ENCODE measurements around the gene ZNF232.
"Not testable (repeated sequence)": the region's sequence is repeated elsewhere in the genome, so short reads cannot be mapped to it uniquely, and the experiment has no call there.

Gene ZNF232

DNA sequence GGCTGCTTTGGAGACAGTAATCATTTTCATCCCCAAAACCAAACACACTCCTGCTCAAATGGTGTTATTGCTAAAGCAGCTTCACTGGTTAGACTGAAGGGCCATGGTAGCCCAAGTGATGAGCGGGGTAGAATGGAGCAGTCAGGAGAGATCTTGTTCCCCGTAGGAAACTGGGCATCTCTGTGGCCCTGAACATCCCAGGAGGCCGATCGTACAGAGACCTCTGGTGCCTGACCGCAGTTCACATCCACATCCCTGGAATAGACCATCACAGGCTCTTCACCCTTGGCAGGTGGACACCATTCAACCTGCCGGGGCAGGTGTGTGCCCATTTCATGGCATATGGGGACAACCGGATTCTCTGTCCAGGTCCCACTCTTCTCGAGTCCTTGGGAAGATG, 18.1 kb upstream of the ZNF232 start:
- not testable (repeated sequence) for DNase-seq (ENCODE audit: low read depth)

DNA sequence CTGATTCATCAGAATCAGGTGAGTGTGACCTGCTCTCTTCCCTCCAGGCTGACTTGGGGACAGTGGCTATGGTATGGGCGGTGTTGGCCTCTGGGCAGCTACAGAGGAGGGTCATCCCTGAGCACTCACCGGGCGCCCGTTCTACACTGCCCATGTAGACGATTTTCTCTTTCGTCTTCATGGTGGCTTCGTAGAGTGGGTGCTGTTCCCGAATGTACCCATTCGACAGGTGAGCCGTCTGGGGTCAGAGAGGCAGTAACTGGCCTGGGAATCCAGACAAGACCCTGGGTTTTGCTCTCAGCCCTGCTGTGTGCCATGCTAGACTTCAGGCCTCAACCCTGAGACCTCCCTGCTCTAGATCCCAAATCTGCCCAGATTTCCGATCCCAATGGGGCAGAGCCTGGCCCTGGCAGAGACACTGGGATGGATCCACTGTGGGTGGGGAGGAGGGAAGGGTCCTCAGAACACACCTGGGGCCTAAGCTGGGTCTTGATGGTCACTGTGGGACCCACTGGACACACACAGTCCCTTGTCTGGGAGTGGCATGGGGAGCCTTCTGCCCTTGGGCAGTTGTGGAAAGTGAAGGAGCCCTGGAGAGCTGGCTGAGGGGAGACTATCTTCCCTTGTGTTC, 17.3 kb upstream of the ZNF232 start:
- DNase-seq (ENCODE audit: low read depth), result no peak

DNA sequence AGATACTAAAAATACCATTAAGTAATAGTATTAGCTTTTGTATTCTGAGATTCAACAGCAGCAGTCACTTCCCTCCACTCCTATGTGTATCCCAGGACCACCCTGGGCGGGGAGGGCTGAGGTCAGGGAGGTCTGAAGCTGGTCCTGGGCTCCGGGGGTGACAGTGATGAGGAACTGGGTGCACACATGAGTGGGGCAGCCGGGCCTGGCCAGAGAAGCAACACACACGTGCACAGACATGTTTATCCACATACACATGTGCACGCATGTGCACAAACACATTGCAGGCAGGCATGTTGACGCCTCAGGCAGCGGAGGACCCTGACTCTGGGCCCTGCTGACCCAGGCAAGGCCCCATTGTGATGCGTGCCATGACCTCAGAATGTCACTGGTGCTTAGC, 16.7 kb upstream of the ZNF232 start:
- not testable (repeated sequence) for DNase-seq (ENCODE audit: low read depth)

DNA sequence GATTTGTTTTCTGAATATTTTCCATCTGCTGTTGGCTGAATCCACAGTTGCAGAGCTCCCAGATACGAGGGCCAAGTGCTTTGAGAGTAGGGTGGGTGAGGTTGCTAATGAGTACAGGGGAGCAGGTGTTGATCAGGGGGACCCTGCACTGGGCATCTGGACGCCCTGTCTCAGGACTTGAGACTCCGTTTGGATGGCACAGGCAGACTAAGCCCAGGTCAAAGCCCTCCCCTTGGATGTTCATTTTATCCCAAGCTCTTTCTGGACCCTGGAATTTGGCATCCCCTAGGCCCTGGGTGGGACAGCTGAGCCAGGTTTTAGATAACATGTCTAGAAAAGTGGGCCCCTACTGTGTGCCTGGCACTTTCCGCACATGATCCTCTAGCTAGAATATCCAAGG, 16.2 kb upstream of the ZNF232 start:
- no peak for DNase-seq (ENCODE audit: low read depth)

DNA sequence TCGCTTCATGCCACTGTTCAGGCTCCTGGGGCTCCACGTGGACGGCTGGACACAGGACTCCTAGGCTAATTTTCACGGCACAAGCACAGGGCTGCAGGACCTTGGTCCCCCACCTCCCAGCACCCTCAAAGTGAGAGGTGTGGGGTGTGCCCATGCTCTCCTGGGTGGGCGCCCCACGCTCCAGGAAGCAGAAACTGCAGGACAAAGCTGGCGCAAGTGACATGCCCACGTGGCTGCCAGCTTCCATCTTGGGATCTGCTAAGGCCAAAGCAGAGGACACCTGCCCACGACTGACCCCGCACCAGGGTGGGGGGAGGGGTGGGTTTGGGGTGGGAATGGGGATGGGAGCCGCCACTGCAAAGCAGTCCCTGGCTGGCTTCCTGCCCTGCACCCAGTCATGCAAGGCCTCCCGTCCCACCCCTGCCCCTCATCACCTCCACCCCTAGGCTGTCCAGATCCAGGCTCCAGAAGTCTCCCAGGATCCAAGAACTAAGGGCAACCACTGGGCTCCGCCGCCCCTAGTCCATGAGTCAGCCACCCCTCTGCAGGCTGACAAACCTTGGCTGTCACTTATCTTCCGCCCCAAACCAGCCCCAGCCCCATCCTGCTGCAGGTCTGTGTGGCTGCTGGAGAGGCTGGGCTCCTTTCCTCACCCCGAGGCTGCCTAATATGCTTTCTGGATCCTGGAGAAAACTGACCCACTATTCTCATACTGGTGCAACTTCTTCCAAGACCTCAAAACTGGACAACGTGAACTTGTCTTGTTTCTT, 15.2 kb upstream of the ZNF232 start:
- no peak for DNase-seq (ENCODE audit: low read depth)

DNA sequence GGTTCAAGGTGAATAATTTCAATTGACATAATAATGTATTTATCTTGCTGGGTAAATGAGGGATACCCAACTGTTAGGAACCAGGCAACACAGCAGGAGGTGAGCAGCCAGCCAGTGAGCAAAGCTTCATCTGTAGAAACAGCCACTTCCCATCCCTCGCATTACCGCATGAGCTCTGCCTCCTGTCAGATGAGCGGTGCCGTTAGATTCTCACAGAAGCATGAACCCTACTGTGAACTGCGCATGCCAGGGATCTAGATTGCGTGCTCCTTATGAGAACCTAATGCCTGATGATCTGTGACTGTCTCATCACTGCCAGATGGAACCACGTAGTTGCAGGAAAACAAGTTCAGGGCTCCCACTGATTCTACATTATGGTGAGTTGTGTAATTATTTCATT, 13.2 kb upstream of the ZNF232 start:
- not testable (repeated sequence) for DNase-seq (ENCODE audit: low read depth)

DNA sequence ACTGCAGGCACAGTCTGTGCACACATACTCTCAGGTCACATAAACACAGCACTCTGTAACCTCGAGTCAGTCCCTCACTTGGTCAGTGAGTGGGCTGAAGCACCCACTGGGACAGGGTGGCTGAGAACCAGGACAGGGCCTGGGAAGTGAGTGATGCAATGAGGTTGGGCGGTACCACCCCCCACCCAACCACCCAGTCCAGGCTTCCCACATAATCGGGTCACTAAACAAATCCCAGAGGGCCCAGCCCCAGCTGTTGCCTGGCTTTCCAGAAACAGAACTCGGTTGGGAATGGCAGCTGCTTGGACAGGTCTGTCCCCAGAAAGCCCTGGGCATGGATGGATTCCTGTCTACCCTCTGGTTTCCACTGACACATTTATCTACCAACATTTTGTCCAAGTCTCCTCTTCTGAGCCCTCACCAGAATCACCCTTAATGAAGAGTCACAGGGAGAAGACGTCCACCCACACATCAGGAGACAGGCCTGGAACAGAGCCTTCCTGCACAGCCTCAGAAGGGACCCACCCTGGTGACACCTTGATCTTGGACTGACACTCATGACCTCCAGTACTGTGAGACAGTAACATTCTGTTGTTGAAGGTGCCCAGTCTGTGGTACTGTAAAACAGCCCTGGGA, 12.6 kb upstream of the ZNF232 start:
- not testable (repeated sequence) for DNase-seq (ENCODE audit: low read depth)

DNA sequence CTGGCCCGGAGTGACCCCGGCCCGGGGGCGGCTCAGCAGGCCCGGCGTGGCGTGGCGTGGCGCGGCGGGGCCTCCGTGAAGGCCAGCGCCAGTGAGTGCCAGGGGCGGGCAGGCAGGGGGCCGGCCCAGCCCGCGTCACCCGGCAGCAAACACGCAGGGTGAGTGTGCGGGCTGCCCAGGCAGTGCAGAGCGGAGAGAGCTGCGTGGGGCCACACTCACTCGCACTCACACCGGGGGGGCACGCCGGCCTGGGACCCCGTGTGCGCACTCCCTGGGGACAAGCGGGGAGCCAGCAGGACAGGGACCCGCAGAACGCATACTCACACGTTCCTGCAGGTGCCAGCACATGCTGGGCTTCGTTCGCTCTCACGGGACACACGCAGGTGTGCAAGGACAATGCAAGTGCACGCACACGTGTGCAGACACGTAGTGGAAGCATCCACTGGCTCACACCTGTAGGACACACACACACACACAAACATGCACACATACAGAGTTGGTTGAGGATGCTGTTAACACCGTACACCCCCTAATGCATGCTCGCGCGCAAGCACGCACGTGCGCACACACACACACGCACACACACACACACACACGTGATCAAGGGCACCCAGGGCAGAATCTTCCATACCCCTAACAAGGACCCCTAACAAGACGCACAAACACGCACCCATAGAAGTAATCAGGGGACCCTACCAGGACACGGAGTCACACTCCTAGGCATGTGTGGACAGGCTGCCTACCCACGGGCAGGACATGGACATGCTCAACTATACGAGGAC, 11.9 kb upstream of the ZNF232 start:
- DNase-seq (ENCODE audit: low read depth), result no peak

DNA sequence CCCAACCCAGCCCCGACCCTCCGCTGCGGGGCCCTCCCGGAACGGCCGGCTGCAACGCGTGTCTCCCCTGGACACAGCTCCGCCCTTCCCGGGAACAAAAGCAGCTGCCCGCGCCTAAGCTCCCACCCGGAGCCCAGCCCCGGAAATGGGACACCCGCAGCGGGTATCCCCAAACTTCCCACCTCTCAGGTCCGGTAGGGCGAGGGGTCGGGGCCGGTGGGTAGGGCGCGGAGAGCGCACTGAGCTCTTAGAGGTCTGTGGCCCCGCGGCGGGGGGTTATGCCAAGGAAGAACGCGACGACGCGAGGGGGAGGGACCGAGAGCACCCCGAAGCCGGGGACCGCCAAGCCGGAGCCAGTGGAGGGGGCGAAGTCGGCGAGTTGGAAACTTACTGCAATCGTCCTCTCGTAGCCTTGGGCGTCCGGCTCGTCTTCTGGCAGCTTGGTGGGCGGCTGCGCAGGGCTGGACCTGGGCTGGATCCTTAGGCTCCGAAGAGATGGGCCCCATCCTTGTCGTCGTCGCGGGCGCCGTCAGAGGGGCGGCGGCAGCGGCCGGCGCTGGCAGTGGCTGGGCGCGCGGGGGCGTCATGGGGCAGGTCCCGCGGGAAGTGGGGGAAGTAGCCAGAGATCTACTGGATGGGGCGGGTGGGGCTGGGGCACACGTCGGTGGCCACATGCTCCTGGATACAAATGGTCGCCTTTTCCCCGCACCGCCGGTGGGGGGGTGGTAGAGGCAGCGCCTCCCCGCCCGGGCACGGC, 11.1 kb upstream of the ZNF232 start:
- no peak for DNase-seq (ENCODE audit: low read depth)

DNA sequence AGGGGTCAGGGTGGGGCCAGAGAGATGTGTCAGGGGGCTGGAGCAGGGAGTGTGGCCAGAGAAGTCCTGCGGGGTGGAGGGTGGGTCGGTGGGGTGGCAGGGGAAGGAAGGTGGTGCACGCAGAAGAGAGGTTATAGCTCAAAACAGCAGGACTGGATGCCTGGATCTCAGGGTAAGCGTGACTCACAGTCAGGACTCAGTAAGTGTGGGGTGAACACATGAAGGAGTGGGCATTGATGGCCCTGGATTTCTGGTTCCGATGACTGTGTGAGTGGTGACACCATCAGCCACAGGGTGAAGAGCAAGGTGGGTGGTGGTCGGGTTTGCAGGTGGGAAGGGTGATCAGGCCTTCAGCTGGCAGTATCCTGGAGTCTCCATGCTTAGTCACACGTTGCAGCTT, 10.4 kb upstream of the ZNF232 start:
- not testable (repeated sequence) for DNase-seq (ENCODE audit: low read depth)

DNA sequence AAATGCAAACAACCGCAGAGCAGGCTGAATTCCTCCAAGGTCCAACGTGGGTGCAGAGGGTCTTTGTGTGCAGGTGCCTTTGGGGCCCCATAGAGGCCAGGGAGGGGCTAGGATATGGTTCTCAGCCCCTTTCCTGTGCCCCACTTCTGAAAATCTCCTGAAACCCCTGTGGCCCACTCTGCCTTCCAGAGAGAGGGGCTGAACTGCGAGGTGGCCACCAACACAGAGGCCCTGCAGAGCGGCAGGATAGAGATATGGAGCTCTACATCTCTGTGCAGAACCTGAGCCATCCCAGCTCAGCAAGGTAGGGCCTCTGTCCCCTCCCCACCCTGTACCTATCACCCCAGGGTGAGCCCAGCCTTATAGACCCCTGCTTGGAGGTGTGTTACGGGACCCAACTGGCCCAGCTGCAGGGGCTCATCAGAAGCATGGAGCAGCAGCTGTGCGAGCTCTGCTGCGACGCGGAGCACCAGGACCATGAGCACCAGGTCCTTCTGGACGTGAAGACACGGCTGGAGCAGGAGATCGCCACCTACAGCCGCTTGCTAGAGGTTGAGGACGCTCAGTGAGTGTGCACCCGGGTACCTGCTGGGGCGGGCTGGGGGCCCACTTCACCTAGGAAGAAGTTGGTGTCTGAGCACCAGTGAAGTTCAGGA, 9.6 kb upstream of the ZNF232 start:
- no peak for DNase-seq (ENCODE audit: low read depth)

DNA sequence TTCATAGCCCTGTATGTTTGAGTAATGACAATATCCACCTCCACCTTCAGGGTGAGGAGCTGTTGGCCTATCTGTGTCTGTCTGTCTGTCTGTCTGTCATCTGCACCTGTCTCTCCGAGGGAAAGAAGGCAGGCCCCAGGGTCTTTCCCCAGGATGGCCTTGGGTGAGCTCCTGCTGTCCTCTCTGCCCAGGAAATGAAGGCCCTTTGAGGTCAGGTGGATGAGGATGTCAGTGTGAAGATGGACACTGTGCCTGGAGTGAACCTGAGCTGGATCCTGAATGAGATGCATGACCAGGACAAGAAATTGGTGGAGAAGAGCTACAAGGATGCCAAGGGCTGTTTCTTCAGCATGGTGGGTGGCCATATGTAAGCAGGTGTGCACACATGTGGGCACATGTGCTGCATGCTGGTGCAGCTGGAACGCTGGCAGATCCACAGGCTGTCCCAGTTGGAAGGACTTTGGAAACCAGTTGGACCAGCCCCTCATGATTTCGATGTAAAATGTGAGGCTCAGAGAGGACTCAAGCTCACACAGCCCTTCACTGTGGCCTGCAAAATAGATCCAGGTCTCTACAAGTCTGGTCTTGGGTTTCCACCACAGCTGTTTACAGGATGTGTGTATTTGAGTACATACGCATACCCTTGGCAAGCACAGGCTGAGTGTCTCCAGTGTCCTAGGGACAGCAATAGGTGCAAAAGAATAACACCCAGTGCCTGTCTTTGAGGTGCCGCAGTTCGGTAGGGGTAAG, 8.9 kb upstream of the ZNF232 start:
- DNase-seq (ENCODE audit: low read depth), result not testable (repeated sequence)

DNA sequence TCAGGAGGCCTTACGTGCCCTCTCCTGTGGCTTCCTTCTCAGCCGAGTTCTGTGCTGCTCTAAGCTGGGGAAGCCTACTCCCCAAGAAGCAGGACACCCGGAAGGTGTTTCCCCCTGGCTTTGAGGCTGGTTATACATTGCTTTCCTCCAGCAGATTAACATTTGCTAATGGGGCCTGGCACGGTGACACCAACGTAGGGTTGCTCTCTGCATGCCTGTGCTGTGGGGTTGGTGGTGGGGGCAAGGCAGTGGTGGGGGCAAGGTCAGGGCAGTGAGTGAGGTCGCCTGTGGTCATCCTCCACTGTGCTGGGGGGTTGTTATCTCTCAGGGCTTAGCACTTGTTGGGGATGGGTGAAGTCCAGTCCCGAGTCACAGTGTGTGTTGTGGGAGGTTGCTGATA, 8.4 kb upstream of the ZNF232 start:
- no peak for DNase-seq (ENCODE audit: low read depth)

DNA sequence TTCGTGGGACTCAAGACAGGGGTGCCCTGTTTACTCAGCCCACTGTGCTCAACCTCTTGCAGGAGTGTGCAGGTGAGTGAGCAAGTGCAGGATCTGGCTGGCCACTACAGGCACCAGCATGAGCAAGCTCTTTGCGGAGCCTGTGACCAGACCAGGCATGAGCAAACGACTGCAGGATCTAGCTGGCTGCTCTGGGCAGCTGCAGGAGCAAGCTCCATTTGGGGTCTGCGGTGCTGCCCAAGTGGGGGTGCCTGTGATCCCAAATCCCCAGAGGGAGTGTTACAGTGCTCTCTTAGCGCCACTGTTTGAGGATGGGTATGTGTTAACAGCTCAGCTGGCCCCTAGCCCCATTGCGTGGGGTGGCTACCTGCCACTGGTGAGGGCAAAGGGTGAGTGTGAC, 6.5 kb upstream of the ZNF232 start:
- DNase-seq (ENCODE audit: low read depth), result no peak

DNA sequence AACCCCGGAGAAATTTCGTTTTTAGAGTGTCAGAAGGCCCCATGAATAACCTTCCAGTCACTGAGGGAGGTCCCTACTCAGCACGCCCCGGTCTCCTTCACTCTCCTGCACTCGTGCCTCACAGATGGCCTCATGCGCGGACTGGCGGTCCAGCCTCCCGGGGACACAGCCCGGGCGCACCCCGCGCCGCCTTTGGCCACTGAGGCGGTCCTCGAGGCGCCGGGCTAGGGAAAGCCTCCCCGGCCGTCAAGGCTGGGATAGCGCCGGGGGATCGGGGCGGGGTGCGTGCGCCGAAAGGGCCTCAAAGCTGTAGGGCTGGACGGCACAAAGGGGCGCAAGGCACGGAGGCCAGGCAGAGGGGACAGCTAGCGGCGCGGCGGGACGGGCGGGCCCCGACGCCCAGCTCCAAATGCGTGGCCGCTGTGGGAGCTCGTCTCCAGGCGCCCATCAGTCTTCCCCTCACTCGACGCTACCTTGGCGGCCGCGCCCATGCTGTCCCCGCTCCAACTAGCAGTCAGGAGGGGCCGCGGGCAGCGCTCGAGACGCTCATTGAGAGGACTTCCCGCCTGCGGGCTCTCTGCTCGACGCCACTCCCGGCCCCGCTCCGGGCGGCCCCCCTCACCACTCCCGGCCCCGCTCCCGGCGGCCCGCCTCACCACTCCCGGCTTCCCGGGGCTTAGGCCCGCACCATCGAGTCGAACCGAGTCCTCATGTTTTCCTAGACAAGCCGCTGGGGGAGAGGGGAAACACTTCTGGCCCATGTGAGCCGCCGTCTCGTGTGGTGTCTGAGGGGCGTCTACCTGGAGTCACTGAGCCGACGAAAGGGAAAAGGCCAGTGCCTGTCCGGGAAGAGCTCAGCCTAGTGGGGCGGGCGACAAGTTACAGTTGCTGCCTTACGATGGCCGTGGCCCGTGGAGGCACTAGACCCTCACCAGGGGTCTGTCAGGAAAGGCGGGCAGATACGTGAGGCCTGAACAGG, 4.3 kb upstream of the ZNF232 start, which contains the start of gene USP6:
Gene USP6 (plus strand): TSS at position 360 of the 979 bp plus-strand sequence. CDS start 14,336 bp downstream, outside the sequence.
- DNase-seq (ENCODE audit: low read depth), result no peak

DNA sequence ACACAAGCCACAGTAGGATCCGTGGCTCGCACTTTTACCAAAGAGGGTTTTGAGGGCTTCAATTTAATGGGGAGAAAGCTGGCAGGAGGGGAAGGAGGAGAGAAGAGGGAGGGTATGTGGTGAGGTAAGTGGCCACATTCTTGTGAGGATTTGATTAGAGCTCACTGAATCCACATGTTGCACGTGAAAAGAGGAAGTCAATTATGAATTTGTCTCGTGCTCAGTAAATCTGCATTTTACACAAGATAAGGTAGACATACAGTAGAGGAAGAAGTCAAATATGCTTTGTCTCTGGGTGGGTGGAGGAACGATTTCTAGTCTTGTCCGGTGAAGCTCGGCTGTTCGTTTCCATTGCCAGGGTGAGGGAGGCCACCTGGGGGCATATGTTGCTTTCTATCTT, 862 bp downstream of the ZNF232 start:
- no peak for DNase-seq (ENCODE audit: low read depth)

DNA sequence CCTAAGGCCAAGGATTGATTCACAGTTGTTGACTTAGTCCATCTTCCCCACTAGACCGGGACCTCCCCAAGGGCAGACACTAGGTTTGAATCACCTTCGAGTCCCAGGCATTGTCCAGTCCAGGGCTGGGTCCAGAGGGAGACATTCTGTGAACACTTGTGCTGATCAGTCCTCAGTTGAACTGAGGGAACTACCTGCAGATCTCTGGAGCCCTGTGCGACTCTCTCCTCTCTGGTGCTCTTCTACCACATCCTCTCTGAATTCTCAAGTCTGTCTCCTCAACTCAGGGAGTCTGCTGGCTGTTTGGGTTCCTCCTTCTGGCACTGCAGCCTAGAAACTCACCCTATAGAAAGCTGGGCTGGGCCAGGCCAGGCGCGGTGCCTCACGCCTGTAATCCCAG, 10.8 kb downstream of the ZNF232 start:
- no peak for DNase-seq (ENCODE audit: low read depth)

DNA sequence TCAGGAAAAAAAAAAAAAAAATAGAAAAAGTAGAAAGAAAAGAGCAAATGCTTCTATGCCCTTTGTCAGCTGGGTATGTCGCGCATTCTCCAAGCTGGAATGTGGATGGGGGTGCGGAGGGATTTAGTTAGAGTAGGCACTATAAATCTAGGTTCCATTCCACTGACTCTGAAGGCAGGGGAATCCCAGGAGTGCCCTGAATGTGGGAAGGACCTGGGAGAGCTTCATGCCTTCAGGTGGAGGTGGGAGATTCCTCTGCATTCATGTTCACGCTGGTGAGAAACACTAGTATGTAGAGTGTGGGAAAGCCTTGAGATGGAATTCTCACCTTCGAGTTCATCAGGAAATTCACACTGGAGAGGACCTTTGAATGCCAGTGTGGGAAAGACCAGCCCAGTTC, 12.4 kb downstream of the ZNF232 start:
- DNase-seq (ENCODE audit: low read depth), result no peak
